HEK293 (cell line): ENCODE results near the gene RDH16.

Experiments used
- CTCF ChIP-seq: fragments of 450-650 bp; formaldehyde crosslinking; IDR thresholded peaks from 2 replicates; pipeline ENCODE4 v1.5.1; 2016; ENCODE audit warnings: missing biosample characterization, missing genetic modification characterization
- KLF16 ChIP-seq: fragments of 450-650 bp; formaldehyde crosslinking; IDR thresholded peaks from 2 replicates; pipeline ENCODE4 v1.5.1; 2017; ENCODE audit warnings: missing biosample characterization, missing genetic modification characterization
- RBAK ChIP-seq: fragments of 450-650 bp; formaldehyde crosslinking; IDR thresholded peaks from 2 replicates; pipeline ENCODE4 v1.5.1; 2016; ENCODE audit warnings: missing biosample characterization, missing genetic modification characterization
- TCF7L2 ChIP-seq: IDR thresholded peaks from 2 replicates; pipeline ENCODE4 v1.6.1; 2011; ENCODE audit warnings: low read depth, mild to moderate bottlenecking, inconsistent platforms, low read length, moderate library complexity, borderline replicate concordance
- ZBTB10 ChIP-seq: fragments of 450-650 bp; formaldehyde crosslinking; IDR thresholded peaks from 2 replicates; pipeline ENCODE4 v1.5.1; 2016; ENCODE audit warnings: missing biosample characterization, missing genetic modification characterization
- ZBTB26 ChIP-seq: fragments of 450-650 bp; formaldehyde crosslinking; optimal IDR thresholded peaks from 2 replicates; pipeline ENCODE3; 2016; ENCODE audit warnings: missing biosample characterization, mild to moderate bottlenecking, missing genetic modification characterization
- ZIC2 ChIP-seq: fragments of 450-650 bp; formaldehyde crosslinking; IDR thresholded peaks from 2 replicates; pipeline ENCODE4 v1.5.1; 2016; ENCODE audit warnings: missing biosample characterization, missing genetic modification characterization
- ZNF560 ChIP-seq: fragments of 450-650 bp; formaldehyde crosslinking; IDR thresholded peaks from 2 replicates; pipeline ENCODE4 v1.5.1; 2017; ENCODE audit warnings: missing biosample characterization, missing genetic modification characterization, borderline replicate concordance
- ZNF707 ChIP-seq: fragments of 450-650 bp; formaldehyde crosslinking; IDR thresholded peaks from 2 replicates; pipeline ENCODE4 v1.5.1; 2016; ENCODE audit warnings: missing biosample characterization, missing genetic modification characterization
- ZNF776 ChIP-seq: fragments of 450-650 bp; formaldehyde crosslinking; IDR thresholded peaks from 2 replicates; pipeline ENCODE4 v1.5.0; 2017; ENCODE audit warnings: missing biosample characterization, missing genetic modification characterization, borderline replicate concordance
- ZNF830 ChIP-seq: fragments of 450-650 bp; IDR thresholded peaks from 2 replicates; pipeline ENCODE4 v1.5.0; 2018; ENCODE audit warnings: missing biosample characterization, missing genetic modification characterization, low read depth, mild to moderate bottlenecking, moderate library complexity
- ZNF843 ChIP-seq: fragments of 450-650 bp; formaldehyde crosslinking; IDR thresholded peaks from 2 replicates; pipeline ENCODE4 v1.5.1; 2016; ENCODE audit warnings: missing biosample characterization, missing genetic modification characterization

- no peak for TF ChIP-seq RBAK (tag by site-specific recombination)
- no peak for TF ChIP-seq ZNF830 (tag by site-specific recombination)
- no peak for TF ChIP-seq CTCF (tag by site-specific recombination)
- no peak for TF ChIP-seq KLF16 (tag by site-specific recombination)
- no peak for TF ChIP-seq ZNF843 (tag by site-specific recombination)
- TF ChIP-seq ZIC2 (tag by site-specific recombination), result no peak
- no peak for TF ChIP-seq TCF7L2
- no peak for TF ChIP-seq ZBTB10 (tag by site-specific recombination)
- TF ChIP-seq ZNF560, result no peak
- no peak for TF ChIP-seq ZNF776
- no peak for TF ChIP-seq ZNF707 (tag by site-specific recombination)
- TF ChIP-seq ZBTB26 (tag by site-specific recombination), result no peak
Measured at GRCh38 chr12:56998981-56999380, 41.6 kb upstream of the RDH16 start.
